ENCODE measurements around the gene HEPN1.

- TF ChIP-seq RAD21 (IDR thresholded peaks at IDR 0.05; ENCODE audit: low read depth), result no peak
- TF ChIP-seq YY1 (IDR thresholded peaks at IDR 0.05; ENCODE audit: low read depth), result no peak
Measured at GRCh38 chr11:124884340-124884739, 34.7 kb upstream of the HEPN1 start.
